Neural cell (in vitro differentiated cells): ENCODE measurements around the gene MED23. TPM values are rescaled to one million over a fixed set of nuclear protein-coding genes. Genes with fewer than 3 reads are reported as not detected.

Experiments used
- H2AFZ ChIP-seq: fragments of 200-600, 300-800 bp; sonication (generic), shearing (Covaris generic); 2 replicates; pipeline ENCODE4 v1.6.0; 2014; ENCODE audit warnings: low read depth, mild to moderate bottlenecking, antibody characterized with exemption, low read length, moderate library complexity
- H3F3A ChIP-seq: fragments of 200-600 bp; shearing (Covaris generic); 2 replicates; pipeline ENCODE4 v1.6.1; 2016; ENCODE audit warnings: mild to moderate bottlenecking, moderate library complexity, mixed read lengths, antibody characterized with exemption, low read length; ENCODE audit not compliant: insufficient read depth, poor library complexity, severe bottlenecking
- H3K27ac ChIP-seq: fragments of 200-600, 300-800 bp; sonication (generic), shearing (Covaris generic); 2 replicates; pipeline ENCODE4 v1.5.1; 2014; ENCODE audit warnings: mild to moderate bottlenecking, low read length, moderate library complexity
- H3K27me3 ChIP-seq: fragments of 300-800, 200-600 bp; sonication (generic), shearing (Covaris generic); 2 replicates; pipeline ENCODE4 v1.6.0; 2014; ENCODE audit warnings: mild to moderate bottlenecking, low read depth, low read length, moderate library complexity; ENCODE audit not compliant: insufficient read depth
- H3K36me3 ChIP-seq: fragments of 300-800, 200-600 bp; sonication (generic), shearing (Covaris generic); 2 replicates; pipeline ENCODE4 v1.5.1; 2014; ENCODE audit warnings: mild to moderate bottlenecking, antibody characterized with exemption, low read length, moderate library complexity; ENCODE audit not compliant: insufficient read depth
- H3K4me2 ChIP-seq: fragments of 300-800, 200-600 bp; sonication (generic), shearing (Covaris generic); 2 replicates; pipeline ENCODE4 v1.6.0; 2014; ENCODE audit warnings: mild to moderate bottlenecking, low read length
- H3K4me3 ChIP-seq: fragments of 300-800, 200-600 bp; sonication (generic), shearing (Covaris generic); 2 replicates; pipeline ENCODE4 v1.5.1; 2014; ENCODE audit warnings: mild to moderate bottlenecking, low read length, moderate library complexity
- H3K79me2 ChIP-seq: fragments of 200-600 bp; shearing (Covaris generic); replicated peaks from 2 replicates; pipeline ENCODE4 v1.6.0; 2014; ENCODE audit warnings: mild to moderate bottlenecking, low read length, moderate library complexity; ENCODE audit not compliant: insufficient read depth
- H3K9ac ChIP-seq: fragments of 300-800, 200-600 bp; sonication (generic), shearing (Covaris generic); 2 replicates; pipeline ENCODE4 v1.6.1; 2016; ENCODE audit warnings: mild to moderate bottlenecking, low read length, mixed read lengths
- H3K9me2 ChIP-seq: fragments of 200-600 bp; shearing (Covaris generic); 2 replicates; pipeline ENCODE4 v1.6.1; 2016; ENCODE audit warnings: mild to moderate bottlenecking, low read length, mixed read lengths; ENCODE audit not compliant: insufficient read depth
- H3K9me3 ChIP-seq: fragments of 200-600, 300-800 bp; sonication (generic), shearing (Covaris generic); 2 replicates; pipeline ENCODE4 v1.6.1; 2016; ENCODE audit warnings: mild to moderate bottlenecking, mixed run types, low read length, moderate library complexity, mixed read lengths
- H4K20me1 ChIP-seq: fragments of 200-600 bp; shearing (Covaris generic); 2 replicates; pipeline ENCODE4 v1.6.1; 2016; ENCODE audit warnings: mild to moderate bottlenecking, mixed run types; ENCODE audit not compliant: insufficient read depth
- EP300 ChIP-seq: fragments of 450-650 bp; conservative IDR thresholded peaks from 2 replicates; pipeline ENCODE4 v1.6.1; 2014; ENCODE audit warnings: antibody characterized with exemption, mild to moderate bottlenecking, moderate library complexity; ENCODE audit not compliant: poor library complexity, severe bottlenecking
- EZH2 ChIP-seq: fragments of 200-600, 300-800 bp; shearing (Covaris generic), sonication (generic); IDR thresholded peaks from 2 replicates; pipeline ENCODE4 v1.6.1; 2014; ENCODE audit warnings: antibody characterized with exemption, low read length, borderline replicate concordance, mild to moderate bottlenecking; ENCODE audit not compliant: insufficient read depth, poor library complexity, severe bottlenecking
- MXI1 ChIP-seq: fragments of 450-650 bp; conservative IDR thresholded peaks from 2 replicates; pipeline ENCODE4 v1.6.1; 2014; ENCODE audit warnings: antibody characterized with exemption, mild to moderate bottlenecking; ENCODE audit not compliant: poor library complexity, severe bottlenecking
- POLR2AphosphoS5 ChIP-seq: IDR thresholded peaks from 2 replicates; pipeline ENCODE4 v1.6.1; 2012
- RAD21 ChIP-seq: fragments of 450-650 bp; conservative IDR thresholded peaks from 2 replicates; pipeline ENCODE4 v1.6.1; 2014; ENCODE audit warnings: antibody characterized with exemption, mild to moderate bottlenecking, moderate library complexity
- SMC3 ChIP-seq: fragments of 450-650 bp; conservative IDR thresholded peaks from 2 replicates; pipeline ENCODE4 v1.6.1; 2014; ENCODE audit warnings: antibody characterized with exemption, mild to moderate bottlenecking, moderate library complexity; ENCODE audit not compliant: poor library complexity
- TAF1 ChIP-seq: IDR thresholded peaks from 2 replicates; pipeline ENCODE4 v1.6.1; 2012; ENCODE audit warnings: low read depth
- polyA plus RNA-seq: library from polyadenylated mRNA; depleted of rRNA; stranded (reverse); fragments of >200 nt; gene quantifications from 2 replicates; pipeline ENCODE4 v1.2.3, GENCODE V29; 2014
- TF ChIP-seq, protein P1 (sequence below): fragments of 450-650 bp; IDR thresholded peaks from 2 replicates; pipeline ENCODE4 v1.5.1; 2014; ENCODE audit warnings: antibody characterized with exemption, mild to moderate bottlenecking, moderate library complexity; ENCODE audit not compliant: poor library complexity, severe bottlenecking
- TF ChIP-seq, protein P2 (sequence below): IDR thresholded peaks from 2 replicates; pipeline ENCODE4 v1.6.1; 2012; ENCODE audit warnings: borderline replicate concordance

Gene MED23
- polyA plus RNA-seq, 1 donor from 2014 or later: 104 TPM

DNA sequence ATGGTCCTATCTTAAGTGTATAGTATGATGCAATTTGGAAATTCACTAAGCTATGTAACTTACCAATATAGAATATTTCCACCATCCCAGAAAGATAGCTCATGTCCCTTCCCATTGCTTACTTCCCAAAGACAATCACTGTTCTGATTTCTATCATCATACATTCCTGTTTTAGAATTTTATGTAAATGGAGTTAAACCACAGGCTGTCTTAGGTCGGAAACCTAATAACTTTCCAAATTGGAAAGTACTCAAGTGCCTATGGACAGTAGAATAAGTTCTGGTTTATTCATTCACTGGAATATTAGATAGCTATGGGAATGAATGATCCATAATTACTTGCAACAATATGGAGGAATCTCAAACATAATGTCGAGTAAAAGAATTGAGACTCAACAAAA is 29.2 kb upstream of the MED23 start:
- H3K4me3 ChIP-seq: no peak overlapping the region
- H2AFZ ChIP-seq: no peak overlapping the region
- H3K9me2 ChIP-seq: no peaks in the 10 kb centered on the region
- H3K27ac ChIP-seq: no peak overlapping the region
- no peaks in the 10 kb centered on the region for H3K79me2 ChIP-seq
- H4K20me1 ChIP-seq: no peaks in the 10 kb centered on the region
- H3K4me2 ChIP-seq: no peak overlapping the region
- no peaks in the 10 kb centered on the region for H3F3A ChIP-seq
- TF ChIP-seq EZH2: no peak
- no peak for TF ChIP-seq MXI1
- TF ChIP-seq TAF1: no peak
- TF ChIP-seq EP300: no peak
- no peak for TF ChIP-seq SMC3
- TF ChIP-seq, protein P1, sequence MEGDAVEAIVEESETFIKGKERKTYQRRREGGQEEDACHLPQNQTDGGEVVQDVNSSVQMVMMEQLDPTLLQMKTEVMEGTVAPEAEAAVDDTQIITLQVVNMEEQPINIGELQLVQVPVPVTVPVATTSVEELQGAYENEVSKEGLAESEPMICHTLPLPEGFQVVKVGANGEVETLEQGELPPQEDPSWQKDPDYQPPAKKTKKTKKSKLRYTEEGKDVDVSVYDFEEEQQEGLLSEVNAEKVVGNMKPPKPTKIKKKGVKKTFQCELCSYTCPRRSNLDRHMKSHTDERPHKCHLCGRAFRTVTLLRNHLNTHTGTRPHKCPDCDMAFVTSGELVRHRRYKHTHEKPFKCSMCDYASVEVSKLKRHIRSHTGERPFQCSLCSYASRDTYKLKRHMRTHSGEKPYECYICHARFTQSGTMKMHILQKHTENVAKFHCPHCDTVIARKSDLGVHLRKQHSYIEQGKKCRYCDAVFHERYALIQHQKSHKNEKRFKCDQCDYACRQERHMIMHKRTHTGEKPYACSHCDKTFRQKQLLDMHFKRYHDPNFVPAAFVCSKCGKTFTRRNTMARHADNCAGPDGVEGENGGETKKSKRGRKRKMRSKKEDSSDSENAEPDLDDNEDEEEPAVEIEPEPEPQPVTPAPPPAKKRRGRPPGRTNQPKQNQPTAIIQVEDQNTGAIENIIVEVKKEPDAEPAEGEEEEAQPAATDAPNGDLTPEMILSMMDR: no peak
- TF ChIP-seq, protein P2, sequence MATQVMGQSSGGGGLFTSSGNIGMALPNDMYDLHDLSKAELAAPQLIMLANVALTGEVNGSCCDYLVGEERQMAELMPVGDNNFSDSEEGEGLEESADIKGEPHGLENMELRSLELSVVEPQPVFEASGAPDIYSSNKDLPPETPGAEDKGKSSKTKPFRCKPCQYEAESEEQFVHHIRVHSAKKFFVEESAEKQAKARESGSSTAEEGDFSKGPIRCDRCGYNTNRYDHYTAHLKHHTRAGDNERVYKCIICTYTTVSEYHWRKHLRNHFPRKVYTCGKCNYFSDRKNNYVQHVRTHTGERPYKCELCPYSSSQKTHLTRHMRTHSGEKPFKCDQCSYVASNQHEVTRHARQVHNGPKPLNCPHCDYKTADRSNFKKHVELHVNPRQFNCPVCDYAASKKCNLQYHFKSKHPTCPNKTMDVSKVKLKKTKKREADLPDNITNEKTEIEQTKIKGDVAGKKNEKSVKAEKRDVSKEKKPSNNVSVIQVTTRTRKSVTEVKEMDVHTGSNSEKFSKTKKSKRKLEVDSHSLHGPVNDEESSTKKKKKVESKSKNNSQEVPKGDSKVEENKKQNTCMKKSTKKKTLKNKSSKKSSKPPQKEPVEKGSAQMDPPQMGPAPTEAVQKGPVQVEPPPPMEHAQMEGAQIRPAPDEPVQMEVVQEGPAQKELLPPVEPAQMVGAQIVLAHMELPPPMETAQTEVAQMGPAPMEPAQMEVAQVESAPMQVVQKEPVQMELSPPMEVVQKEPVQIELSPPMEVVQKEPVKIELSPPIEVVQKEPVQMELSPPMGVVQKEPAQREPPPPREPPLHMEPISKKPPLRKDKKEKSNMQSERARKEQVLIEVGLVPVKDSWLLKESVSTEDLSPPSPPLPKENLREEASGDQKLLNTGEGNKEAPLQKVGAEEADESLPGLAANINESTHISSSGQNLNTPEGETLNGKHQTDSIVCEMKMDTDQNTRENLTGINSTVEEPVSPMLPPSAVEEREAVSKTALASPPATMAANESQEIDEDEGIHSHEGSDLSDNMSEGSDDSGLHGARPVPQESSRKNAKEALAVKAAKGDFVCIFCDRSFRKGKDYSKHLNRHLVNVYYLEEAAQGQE: no peak
- no peak for TF ChIP-seq POLR2AphosphoS5
- no peak for TF ChIP-seq RAD21
- no peaks in the 10 kb centered on the region for H3K27me3 ChIP-seq
- no peaks in the 10 kb centered on the region for H3K9me3 ChIP-seq
- H3K36me3 ChIP-seq: no peaks in the 10 kb centered on the region
- no peak overlapping the region for H3K9ac ChIP-seq

DNA sequence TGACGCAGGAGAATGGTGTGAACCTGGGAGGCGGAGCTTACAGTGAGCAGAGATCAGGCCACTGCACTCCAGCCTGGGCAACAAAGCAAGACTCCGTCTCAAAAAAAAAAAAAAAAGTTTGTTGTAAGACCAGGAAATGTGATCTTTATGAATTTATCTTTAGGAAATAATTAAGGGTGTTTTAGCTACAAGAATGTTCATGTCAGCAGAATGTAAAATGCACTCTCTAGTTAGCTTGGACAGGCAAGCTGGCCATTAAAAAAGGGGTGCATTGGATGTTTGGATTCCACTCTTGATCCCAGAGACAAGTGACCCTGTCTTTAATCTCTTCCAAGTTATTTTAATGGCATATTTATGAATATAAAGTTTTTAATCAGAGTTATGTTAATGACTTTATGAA is 28.6 kb upstream of the MED23 start:
- Histone ChIP-seq H3F3A (no peaks in the 10 kb centered on the region), H3K9ac (no peak overlapping the region), H3K27ac (no peak overlapping the region), H2AFZ (no peak overlapping the region), H4K20me1 (no peaks in the 10 kb centered on the region), H3K4me2 (no peak overlapping the region), H3K27me3 (no peaks in the 10 kb centered on the region), H3K9me3 (no peaks in the 10 kb centered on the region), H3K36me3 (no peaks in the 10 kb centered on the region), H3K4me3 (no peak overlapping the region), H3K9me2 (no peaks in the 10 kb centered on the region), H3K79me2 (no peaks in the 10 kb centered on the region)
- TF ChIP-seq, protein P1: no peak
- TF ChIP-seq TAF1: no peak
- TF ChIP-seq RAD21: no peak
- TF ChIP-seq SMC3: no peak
- TF ChIP-seq MXI1: no peak
- TF ChIP-seq, protein P2: no peak
- no peak for TF ChIP-seq EZH2
- TF ChIP-seq POLR2AphosphoS5: no peak
- TF ChIP-seq EP300: no peak
